Left renal pelvis (tissue), 4 donors: ENCODE results near the gene VTI1A. TPM values are rescaled to one million over a fixed set of nuclear protein-coding genes. Genes with fewer than 3 reads are reported as not detected.

Source experiments
- DNase-seq, 4 donors: peaks; one replicate each; pipeline ENCODE4 v3.0.0-alpha.2; 2013; ENCODE audit warnings: low read depth in 4 of 4, low spot score in 3 of 4
- polyA plus RNA-seq, 4 donors: library from polyadenylated mRNA; unstranded; fragments of 120-200 nt; gene quantifications; one replicate each; pipeline ENCODE4 v1.2.1, GENCODE V29; 2013; ENCODE audit not compliant: insufficient read length in 4 of 4

Gene VTI1A
- polyA plus RNA-seq, 4 donors = 13.9 to 21.5 (median 20.5) TPM

DNA sequence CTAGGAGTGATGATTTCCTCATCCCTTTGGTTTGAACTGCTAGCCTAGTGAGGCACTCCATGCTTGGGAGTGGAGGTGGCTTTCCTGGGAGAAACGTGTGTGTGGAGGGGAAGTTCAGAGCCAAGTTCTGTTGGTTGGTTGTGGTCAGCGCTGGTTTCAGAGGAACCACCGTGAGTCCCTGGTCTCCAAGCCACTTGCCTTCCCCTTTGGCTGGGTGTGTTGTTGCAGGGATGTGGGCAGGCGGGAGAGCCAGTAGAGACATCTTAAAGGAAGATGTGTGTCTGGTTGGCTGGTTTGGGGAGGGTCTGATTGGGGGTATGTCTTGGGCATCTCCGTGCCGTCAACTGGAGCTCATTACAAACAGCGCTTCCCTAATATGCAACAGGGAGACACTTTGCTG lies 372.2 kb downstream of the VTI1A start:
- DNase-seq = no peak

- no peak for DNase-seq
These were observed 373.3 kb downstream of the VTI1A start for GRCh38 chr10:112820320-112820719.

DNA sequence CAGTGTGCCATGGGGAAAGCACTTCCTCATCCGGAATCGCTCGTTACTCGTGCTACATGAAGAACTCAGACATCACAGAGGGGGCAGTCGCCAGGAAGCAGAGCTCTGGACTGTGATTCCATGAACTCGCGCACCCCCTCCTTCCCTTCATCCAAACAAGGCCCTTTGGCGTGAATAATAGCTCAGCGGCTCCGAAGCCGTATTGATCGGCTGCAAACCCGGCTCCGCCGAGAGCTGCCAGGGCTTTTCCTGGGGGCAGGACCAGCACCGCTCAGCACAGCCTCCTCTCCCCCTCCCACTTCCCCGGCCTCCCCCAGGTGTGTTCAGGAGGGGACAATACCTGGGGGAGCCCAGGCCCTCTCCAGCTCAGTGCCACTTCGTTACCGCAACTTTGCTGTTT lies 374.0 kb downstream of the VTI1A start:
- no peak for DNase-seq

DNA sequence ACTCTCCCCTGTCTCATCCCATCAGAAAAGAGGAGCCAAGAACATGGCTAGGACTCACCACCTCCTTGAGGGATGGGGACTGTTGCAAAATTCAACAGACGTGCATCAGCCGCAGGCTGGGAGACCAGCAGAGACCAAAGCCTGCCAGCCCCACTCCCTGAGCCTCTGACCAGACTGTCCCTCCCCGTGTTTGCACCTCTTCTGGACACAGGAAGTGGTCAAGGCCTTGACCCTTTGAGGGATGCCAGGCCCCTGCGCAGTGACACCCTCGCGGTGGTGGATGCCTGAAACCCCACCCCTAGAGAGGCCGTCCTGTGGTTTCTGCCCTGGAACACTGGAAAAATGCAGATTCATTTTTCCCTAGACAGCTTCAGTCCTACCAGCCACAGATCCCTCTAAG lies 374.6 kb downstream of the VTI1A start:
- DNase-seq = no peak

GRCh38 chr10:112823007-112823406 lies 376.0 kb downstream of the VTI1A start:
- no peak for DNase-seq

GRCh38 chr10:112823604-112824003 lies 376.6 kb downstream of the VTI1A start:
- no peak for DNase-seq

- DNase-seq = no peak
These were observed 379.1 kb downstream of the VTI1A start for GRCh38 chr10:112826018-112826697.

- no peak for DNase-seq
These were observed 380.1 kb downstream of the VTI1A start for GRCh38 chr10:112827086-112827485.

- DNase-seq = no peak
These were observed 380.9 kb downstream of the VTI1A start for GRCh38 chr10:112827951-112828350.

GRCh38 chr10:112831859-112832258 lies 384.8 kb downstream of the VTI1A start:
- no peak for DNase-seq

DNA sequence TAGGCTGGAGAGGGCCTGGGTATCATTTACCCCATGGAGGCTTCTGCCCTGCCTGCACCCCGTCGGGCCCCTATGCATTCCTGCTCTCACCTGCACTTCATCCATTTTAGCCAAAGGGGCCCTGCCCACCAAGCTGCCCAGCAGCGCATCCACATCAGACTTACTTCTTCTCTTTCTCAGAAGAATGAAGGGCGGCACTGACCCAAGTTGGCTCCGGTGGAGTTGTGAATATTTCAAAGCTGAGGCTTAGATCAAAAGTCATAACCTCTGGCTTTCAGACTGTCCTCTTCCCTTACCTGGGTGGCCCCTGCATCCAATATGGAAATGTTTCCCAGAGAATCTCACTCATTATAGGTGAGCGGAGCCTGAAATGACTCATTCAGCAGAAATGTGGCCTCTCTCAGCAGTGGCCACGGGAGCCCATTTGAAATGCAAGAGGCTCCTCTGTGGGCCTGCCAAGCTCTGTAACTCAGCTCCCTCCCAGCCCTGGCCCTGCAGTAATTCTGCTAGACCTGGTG lies 385.4 kb downstream of the VTI1A start:
- no peak for DNase-seq

GRCh38 chr10:112832959-112833358 lies 385.9 kb downstream of the VTI1A start:
- no peak for DNase-seq

GRCh38 chr10:112834751-112835181 lies 387.8 kb downstream of the VTI1A start:
- DNase-seq = no peak

DNA sequence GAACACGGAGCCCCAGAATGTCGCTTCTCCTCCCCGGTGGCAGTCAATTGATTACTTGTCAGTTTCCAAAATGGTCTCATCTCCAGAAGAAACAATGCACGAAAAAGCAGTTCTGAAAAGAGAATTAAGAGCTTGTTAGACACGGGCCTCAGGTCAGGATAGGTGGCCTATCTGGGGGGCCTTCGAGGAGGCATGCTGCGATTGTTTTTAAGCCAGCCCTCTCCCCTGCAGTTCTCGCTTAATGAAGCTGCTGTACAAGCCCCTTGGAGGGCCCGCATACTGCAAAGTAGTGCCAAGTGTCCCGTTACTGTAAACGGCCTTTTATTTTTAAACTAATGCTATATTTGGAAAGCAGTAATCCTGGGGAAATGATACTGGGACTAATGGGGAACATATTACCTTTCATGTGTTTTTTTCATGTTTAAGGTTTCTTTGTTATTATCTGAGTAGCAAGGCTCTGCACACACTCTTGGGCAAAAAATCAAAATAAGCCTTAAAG lies 388.3 kb downstream of the VTI1A start:
- no peak for DNase-seq

DNA sequence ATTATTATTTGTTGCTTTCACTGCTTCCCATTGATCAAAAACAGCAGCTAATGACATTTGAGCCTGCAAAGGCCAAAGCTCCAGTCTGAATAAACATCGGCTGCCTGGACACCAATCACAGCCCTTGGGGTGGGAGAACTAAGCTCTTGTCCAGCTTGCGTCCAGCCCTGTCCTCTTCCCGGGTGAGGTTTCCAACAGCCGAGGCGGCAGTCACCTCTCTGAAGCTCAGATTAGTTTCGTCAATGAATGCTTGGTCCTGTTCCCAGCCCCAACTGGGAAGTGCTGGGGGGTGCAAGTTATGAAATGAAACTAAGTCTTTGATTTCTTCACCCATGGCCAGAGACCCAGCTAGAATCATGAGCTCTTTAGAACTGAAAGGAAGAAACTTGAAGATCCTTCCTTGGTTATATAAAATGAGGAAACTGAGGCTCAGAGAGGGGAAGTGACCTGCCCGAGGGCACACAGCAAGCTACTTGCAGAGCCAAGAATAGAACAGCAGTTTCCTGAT lies 389.0 kb downstream of the VTI1A start:
- no peak for DNase-seq

DNA sequence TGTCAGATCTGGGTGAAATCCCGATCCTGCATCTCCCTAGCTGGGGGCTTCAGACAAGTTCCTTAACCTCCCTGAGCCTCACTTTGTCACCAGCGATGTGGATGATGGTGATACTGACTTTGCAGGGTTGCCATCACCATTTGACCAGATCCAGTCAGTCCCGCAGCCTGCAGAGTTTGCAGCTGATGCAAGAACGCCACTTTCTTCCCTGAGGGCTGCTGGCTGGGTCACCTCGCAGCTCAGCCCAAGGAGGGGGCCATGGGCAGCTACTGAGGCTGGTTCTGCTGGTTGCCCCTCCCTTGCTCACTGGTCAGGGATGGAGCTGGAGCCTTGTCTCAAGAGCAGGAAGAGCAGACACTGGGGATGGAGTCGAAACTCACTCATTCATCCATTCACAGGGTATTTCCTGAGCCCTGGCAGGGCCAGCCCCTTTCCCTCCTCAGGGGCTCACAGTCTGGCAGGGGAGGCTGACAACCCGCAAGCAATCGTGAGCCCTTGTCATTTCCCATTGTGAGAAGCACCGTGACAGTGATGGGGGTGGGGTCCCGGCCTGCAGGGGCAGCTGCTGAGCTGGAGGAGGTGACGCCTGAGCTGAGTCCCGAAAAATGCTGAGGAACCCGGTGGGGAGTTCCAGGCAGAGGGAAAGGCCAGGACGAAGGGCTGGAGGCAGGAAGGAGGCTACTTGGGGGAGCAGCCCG lies 391.9 kb downstream of the VTI1A start:
- DNase-seq = no peak

- no peak for DNase-seq
These were observed 393.1 kb downstream of the VTI1A start for GRCh38 chr10:112839928-112840654.

- no peak for DNase-seq
These were observed 394.5 kb downstream of the VTI1A start for GRCh38 chr10:112841549-112841948.

- peak in 2 of 4 donors; percentile 16 to 44 for DNase-seq
These were observed 395.9 kb downstream of the VTI1A start for GRCh38 chr10:112842832-112843360.

GRCh38 chr10:112843623-112844022 lies 396.6 kb downstream of the VTI1A start:
- DNase-seq = no peak
